Ovary (tissue), 9 donors: Measurements from ENCODE around the gene PPRC1. TPM values are rescaled to one million over a fixed set of nuclear protein-coding genes. Genes with fewer than 3 reads are reported as not detected.

Experiments used
- DNase-seq, 5 donors: peaks; one replicate each; pipeline ENCODE4 v3.0.0-alpha.2; 2019 to 2020
- H3K27ac ChIP-seq, 2 donors: fragments of 200-600 bp; one replicate each; pipeline versions ENCODE4 v1.5.1 to v1.8.0; 2019 to 2022
- H3K27me3 ChIP-seq: fragments of 200-600 bp; one replicate; pipeline ENCODE4 v1.8.0; 2022
- H3K36me3 ChIP-seq: fragments of 200-600 bp; sonication (generic); one replicate; pipeline ENCODE4 v1.5.1; 2019
- H3K4me1 ChIP-seq: one replicate; pipeline ENCODE4 v1.8.1; 2013; ENCODE audit warnings: mild to moderate bottlenecking, moderate library complexity; ENCODE audit not compliant: insufficient read depth
- H3K4me3 ChIP-seq: fragments of 200-600 bp; sonication (generic); one replicate; pipeline ENCODE4 v1.5.1; 2017
- H3K9me3 ChIP-seq, 2 donors: fragments of 200-600 bp in 1 of 2; sonication (generic) in 1 of 2; one replicate each; pipeline versions ENCODE4 v1.5.1 to v1.8.1; 2013 to 2019; ENCODE audit warnings: mild to moderate bottlenecking in 1 of 2, moderate library complexity in 1 of 2
- CTCF ChIP-seq, 3 donors: fragments of 450-650 bp in 2 of 3; fragments of 200-600 bp in 1 of 3; IDR thresholded peaks; one replicate each; pipeline versions ENCODE4 v1.5.1 to v1.8.0; 2016 to 2022; ENCODE audit warnings: antibody characterized with exemption in 3 of 3, mild to moderate bottlenecking in 1 of 3
- EP300 ChIP-seq: sonication (generic); formaldehyde crosslinking; IDR thresholded peaks from one replicate; pipeline ENCODE4 v1.6.1; 2017; ENCODE audit warnings: antibody characterized with exemption
- POLR2A ChIP-seq: fragments of 450-650 bp; IDR thresholded peaks from one replicate; pipeline ENCODE4 v1.6.1; 2017; ENCODE audit warnings: antibody characterized with exemption, mild to moderate bottlenecking, moderate library complexity
- WGBS, 3 donors: extraction: QIAGEN DNeasy Blood & Tissue Kit in 1 of 3; methylation state at CpG; one replicate each; pipeline versions ENCODE4 v1.1.5 to v1.1.7; 2013 to 2017; 5-methylcytosine and 5-hydroxymethylcytosine counted together
- intact Hi-C, 4 donors: fragments of 100-400 bp; cut with DNase I; formaldehyde crosslinking; loops; one replicate each; pipeline versions ENCODE4 v1.11.0 to v1.15.1; 2022 to 2023
- polyA plus RNA-seq, 2 donors: library from polyadenylated mRNA; stranded (reverse); fragments of 200-250 nt in 1 of 2; fragments of 350-450 nt in 1 of 2; fragmentation: Illumina TruSeq in 1 of 2; extraction: RNeasy Lipid Tissue Mini Kit (QIAGEN cat#74804) in 1 of 2; gene quantifications; one replicate each; pipeline ENCODE4 v1.2.3, GENCODE V29; 2013 to 2014
- total RNA-seq, 7 donors: library from RNA; depleted of rRNA in 2 of 7; stranded (reverse); fragments of >200 nt in 2 of 7; fragmentation: NEBNext Ultra II Directional in 3 of 7; extraction: Animal tissue kit (Norgen Biotek cat#: 25700) in 3 of 7; gene quantifications; one replicate each; pipeline versions ENCODE4 v1.1.0 to v1.2.4, GENCODE V29; 2016 to 2023
- donor health status: DM: no; HTN: no; CAD: no; lungs with moderate emphysema.
- donor health status: DM: no; HTN: no; CAD: no.
- donor health status: Bipolar disorder and iron deficiency.
- donor health status: DM: yes; HTN: yes; CAD: no.
- donor health status: DM: no; HTN: no; CAD: no.
- donor health status: DM: yes; HTN: yes; CAD: no.

The PPRC1 gene
- total and polyA plus RNA-seq, 9 donors: 11.8 to 68.7 (median 35.1) TPM

GRCh38 chr10:102113261-102113955 lies 19.4 kb upstream of the PPRC1 start:
- DNase-seq: no peak
- Histone ChIP-seq H3K27ac (peak overlapping the region; percentile 70 to 81), H3K9me3 (no peaks in the 10 kb centered on the region), H3K4me3 (peak overlapping the region; percentile 69), H3K27me3 (no peaks in the 10 kb centered on the region), H3K36me3 (no peaks in the 10 kb centered on the region), H3K4me1 (peaks cover 22% of the 10 kb centered on the region)
- intact Hi-C loops: loop anchor here in 1 of 4 donors (10.0 kb wide), 1 partner anchor 49 kb away; the partner anchor contains the start of gene HPS6
- WGBS, 3 donors: 42 to 55% (median 55%) methylated on average over 6 to 7 of the region's 7 CpGs
- no peak for TF ChIP-seq CTCF (IDR thresholded peaks at IDR 0.05)
- TF ChIP-seq POLR2A: no peak
- TF ChIP-seq EP300: no peak

GRCh38 chr10:102113956-102114857 lies 18.6 kb upstream of the PPRC1 start:
- Histone ChIP-seq H3K9me3 (no peaks in the 10 kb centered on the region), H3K4me3 (peak overlapping the region; percentile 69), H3K27me3 (no peaks in the 10 kb centered on the region), H3K4me1 (peaks cover 22% of the 10 kb centered on the region), H3K27ac (peak overlapping the region; percentile 70 to 81), H3K36me3 (no peaks in the 10 kb centered on the region)
- peak; percentile 35 to 56 (median 53) for DNase-seq
- intact Hi-C loops: loop anchor here in 1 of 4 donors (10.0 kb wide), 1 partner anchor 49 kb away; the partner anchor contains the start of gene HPS6
- WGBS, 3 donors: 1 to 2% (median 1%) methylated on average over 44 to 45 of the region's 45 CpGs
- TF ChIP-seq POLR2A: no peak
- no peak for TF ChIP-seq EP300
- no peak for TF ChIP-seq CTCF (IDR thresholded peaks at IDR 0.05)

GRCh38 chr10:102114861-102115618 lies 17.8 kb upstream of the PPRC1 start:
- WGBS, 3 donors: 0 to 2% (median 1%) methylated on average over 23 of the region's 23 CpGs
- peaks cover 22% of the 10 kb centered on the region for H3K4me1 ChIP-seq
- TF ChIP-seq EP300: no peak
- peak; percentile 43 for TF ChIP-seq POLR2A
- TF ChIP-seq CTCF (IDR thresholded peaks at IDR 0.05): no peak
- H3K27me3 ChIP-seq: no peaks in the 10 kb centered on the region
- H3K9me3 ChIP-seq: no peaks in the 10 kb centered on the region
- intact Hi-C loops: loop anchor here in 2 of 4 donors (5.0 to 10.0 kb wide), 2 partner anchors 48 to 50 kb away; partner anchors contain the start of gene HPS6 (in 2 of the 2)
- peak overlapping the region; percentile 69 for H3K4me3 ChIP-seq
- peak overlapping the region; percentile 70 to 81 for H3K27ac ChIP-seq
- DNase-seq: peak; percentile 88 to 92 (median 91)
- no peaks in the 10 kb centered on the region for H3K36me3 ChIP-seq

- Histone ChIP-seq H3K36me3 (no peaks in the 10 kb centered on the region), H3K4me3 (peak overlapping the region; percentile 69), H3K27ac (peak overlapping the region in 1 of 2 donors; percentile 70), H3K27me3 (no peaks in the 10 kb centered on the region), H3K4me1 (peaks cover 22% of the 10 kb centered on the region), H3K9me3 (no peaks in the 10 kb centered on the region)
- 1 to 7% (median 1%) methylated on average over 3 of the region's 3 CpGs for WGBS, 3 donors
- TF ChIP-seq POLR2A: no peak
- no peak for TF ChIP-seq EP300
- TF ChIP-seq CTCF (IDR thresholded peaks at IDR 0.05): no peak
- intact Hi-C loops: loop anchor here in 2 of 4 donors (5.0 to 10.0 kb wide), 2 partner anchors 48 to 51 kb away; partner anchors contain the start of gene HPS6 (in 2 of the 2)
- no peak for DNase-seq
Measured at GRCh38 chr10:102115775-102116174, 17.1 kb upstream of the PPRC1 start.
